Vagina (tissue), 2 donors: ENCODE results near the gene LRTM1. TPM values are rescaled to one million over a fixed set of nuclear protein-coding genes. Genes with fewer than 3 reads are reported as not detected.

Source experiments
- DNase-seq, 2 donors: peaks; one replicate each; pipeline ENCODE4 v3.0.0-alpha.2; 2017; ENCODE audit errors: extremely low spot score in 2 of 2
- H3K27ac ChIP-seq: fragments of 200-600 bp; sonication (generic); one replicate; pipeline ENCODE4 v1.5.1; 2019
- H3K27me3 ChIP-seq: fragments of 200-600 bp; sonication (generic); one replicate; pipeline ENCODE4 v1.5.1; 2019
- H3K36me3 ChIP-seq, 2 donors: fragments of 200-600 bp; sonication (generic); one replicate each; pipeline ENCODE4 v1.5.1; 2017 to 2019
- H3K4me1 ChIP-seq: fragments of 200-600 bp; sonication (generic); one replicate; pipeline ENCODE4 v1.5.1; 2019
- H3K4me3 ChIP-seq, 2 donors: fragments of 200-600 bp; sonication (generic); 1 replicate in 1 of 2; 2 replicates in 1 of 2; pipeline ENCODE4 v1.5.1; 2016 to 2019
- H3K9me3 ChIP-seq: fragments of 200-600 bp; sonication (generic); one replicate; pipeline ENCODE4 v1.5.1; 2019
- POLR2A ChIP-seq, 2 donors: fragments of 450-650 bp; IDR thresholded peaks; one replicate each; pipeline ENCODE4 v1.6.1; 2017; ENCODE audit warnings: antibody characterized with exemption in 2 of 2, mild to moderate bottlenecking in 2 of 2, moderate library complexity in 2 of 2
- POLR2AphosphoS5 ChIP-seq, 2 donors: sonication (generic); formaldehyde crosslinking; IDR thresholded peaks; one replicate each; pipeline ENCODE4 v1.9.0; 2017; ENCODE audit warnings: antibody characterized with exemption in 2 of 2, mild to moderate bottlenecking in 2 of 2, low read depth in 1 of 2; ENCODE audit not compliant: insufficient read depth in 1 of 2
- intact Hi-C: fragments of 100-400 bp; cut with DNase I; formaldehyde crosslinking; loops from one replicate; pipeline ENCODE4 v1.15.1; 2023
- total RNA-seq: library from RNA; depleted of rRNA; stranded (reverse); fragments of >200 nt; gene quantifications from one replicate; pipeline ENCODE4 v1.2.3, GENCODE V29; 2016
- TF ChIP-seq, protein P1 (sequence below), 3 experiments: fragments of 450-650 bp in 2 of 3; fragments of 200-600 bp in 1 of 3; sonication (generic) in 1 of 3; IDR thresholded peaks; one replicate each; pipeline ENCODE4 v1.5.1; 2017 to 2019; ENCODE audit warnings: antibody characterized with exemption in 3 of 3, mild to moderate bottlenecking in 2 of 3, moderate library complexity in 2 of 3

LRTM1 gene
- total RNA-seq, 1 donor from 2014 or later: not detected

DNA sequence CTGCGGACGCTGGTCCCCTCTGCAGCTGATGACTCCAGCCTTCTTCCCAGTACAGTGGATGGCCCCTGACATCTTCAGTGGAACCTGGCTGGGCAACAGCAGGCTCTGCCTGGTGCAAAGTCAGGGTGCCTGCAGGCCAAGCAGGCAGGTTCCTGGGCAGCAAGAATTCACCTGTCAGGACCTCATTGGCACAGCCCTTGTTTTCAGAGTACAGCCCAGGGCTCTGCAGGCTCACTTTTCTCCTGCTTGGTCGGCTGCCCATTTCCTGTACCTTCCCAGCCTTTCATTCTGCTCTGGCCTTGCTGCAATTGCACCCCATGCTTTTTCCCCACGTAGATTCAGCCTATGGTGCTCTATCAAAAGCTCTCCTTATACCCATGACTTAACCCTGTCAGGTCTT, 56.0 kb downstream of the LRTM1 start:
- Histone ChIP-seq H3K36me3 (no peaks in the 10 kb centered on the region), H3K9me3 (no peaks in the 10 kb centered on the region), H3K4me1 (no peaks in the 10 kb centered on the region), H3K4me3 (no peak overlapping the region), H3K27me3 (no peaks in the 10 kb centered on the region), H3K27ac (no peak overlapping the region)
- no peak for DNase-seq
- intact Hi-C loops: no loop called here
- TF ChIP-seq POLR2A (IDR thresholded peaks at IDR 0.05) (no peak), POLR2AphosphoS5 (IDR thresholded peaks at IDR 0.05; ENCODE audit: insufficient read depth in 1 of 2, low read depth in 1 of 2) (no peak)
- TF ChIP-seq, protein P1, sequence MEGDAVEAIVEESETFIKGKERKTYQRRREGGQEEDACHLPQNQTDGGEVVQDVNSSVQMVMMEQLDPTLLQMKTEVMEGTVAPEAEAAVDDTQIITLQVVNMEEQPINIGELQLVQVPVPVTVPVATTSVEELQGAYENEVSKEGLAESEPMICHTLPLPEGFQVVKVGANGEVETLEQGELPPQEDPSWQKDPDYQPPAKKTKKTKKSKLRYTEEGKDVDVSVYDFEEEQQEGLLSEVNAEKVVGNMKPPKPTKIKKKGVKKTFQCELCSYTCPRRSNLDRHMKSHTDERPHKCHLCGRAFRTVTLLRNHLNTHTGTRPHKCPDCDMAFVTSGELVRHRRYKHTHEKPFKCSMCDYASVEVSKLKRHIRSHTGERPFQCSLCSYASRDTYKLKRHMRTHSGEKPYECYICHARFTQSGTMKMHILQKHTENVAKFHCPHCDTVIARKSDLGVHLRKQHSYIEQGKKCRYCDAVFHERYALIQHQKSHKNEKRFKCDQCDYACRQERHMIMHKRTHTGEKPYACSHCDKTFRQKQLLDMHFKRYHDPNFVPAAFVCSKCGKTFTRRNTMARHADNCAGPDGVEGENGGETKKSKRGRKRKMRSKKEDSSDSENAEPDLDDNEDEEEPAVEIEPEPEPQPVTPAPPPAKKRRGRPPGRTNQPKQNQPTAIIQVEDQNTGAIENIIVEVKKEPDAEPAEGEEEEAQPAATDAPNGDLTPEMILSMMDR (IDR thresholded peaks at IDR 0.05): no peak

DNA sequence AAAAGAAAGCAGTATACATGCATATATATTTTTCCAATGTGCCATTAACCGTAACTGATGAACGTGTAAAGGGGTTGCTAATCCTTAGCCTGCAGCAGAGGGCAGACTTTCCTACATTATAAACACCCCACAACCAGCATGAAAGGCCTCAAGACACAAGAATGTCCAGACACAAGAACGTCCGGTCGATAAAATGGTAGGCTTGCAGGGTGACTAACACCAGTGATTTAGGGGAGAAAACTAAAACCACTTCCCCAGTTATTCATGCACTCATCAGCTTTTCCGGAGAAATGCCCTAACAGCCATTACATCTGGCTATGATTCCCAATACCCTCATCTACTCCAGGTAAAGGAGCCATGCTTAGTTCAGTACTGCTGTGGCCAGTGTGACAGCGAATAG, 57.4 kb downstream of the LRTM1 start:
- Histone ChIP-seq H3K27me3 (no peaks in the 10 kb centered on the region), H3K36me3 (no peaks in the 10 kb centered on the region), H3K9me3 (no peaks in the 10 kb centered on the region), H3K4me3 (no peak overlapping the region), H3K27ac (no peak overlapping the region), H3K4me1 (no peaks in the 10 kb centered on the region)
- no peak for TF ChIP-seq POLR2A (IDR thresholded peaks at IDR 0.05)
- no peak for TF ChIP-seq POLR2AphosphoS5 (IDR thresholded peaks at IDR 0.05; ENCODE audit: insufficient read depth in 1 of 2, low read depth in 1 of 2)
- TF ChIP-seq, protein P1 (IDR thresholded peaks at IDR 0.05): peak; percentile 16 to 25 (median 23)
- DNase-seq: no peak
- intact Hi-C loops: no loop called here
